ENCODE data around the gene MIEF1. TPM values are rescaled to one million over a fixed set of nuclear protein-coding genes. Genes with fewer than 3 reads are reported as not detected.

MIEF1 gene
- total RNA-seq: 10 to 100 TPM; 15.4 to 25.2 (median 18.7) TPM
- 10 to 100 TPM in 1 of 2 donors, 1 to 10 TPM in 1; 6.5 to 22.3 TPM for polyA plus RNA-seq
- long read RNA-seq, donor 1, full-length matches to known transcripts: 4 of 17 reads
- long read RNA-seq, donor 1, partial matches to known transcripts: 0 of 17 reads
- long read RNA-seq, donor 1, other reads (novel, unspliced or antisense): 13 of 17 reads
- long read RNA-seq, donor 2, full-length matches to known transcripts: 44 of 80 reads
- long read RNA-seq, donor 2, partial matches to known transcripts: 29 of 80 reads
- long read RNA-seq, donor 2, other reads (novel, unspliced or antisense): 7 of 80 reads
- long read RNA-seq, donor 3, full-length matches to known transcripts: 7 of 21 reads
- long read RNA-seq, donor 3, partial matches to known transcripts: 2 of 21 reads
- long read RNA-seq, donor 3, other reads (novel, unspliced or antisense): 12 of 21 reads

GRCh38 chr22:39502109-39502788 is at the start of gene MIEF1:
MIEF1 (plus strand) TSS chr22:39502290; CDS start chr22:39511295, 9,005 bp downstream.
- no peaks in the 10 kb centered on the region for H3K27me3 ChIP-seq
- peak within 1 kb of the TSS; percentile 63 to 96 (median 92) for H3K27ac ChIP-seq
- 0 to 3% (median 1%) methylated on average over 14 to 58 of the region's 58 CpGs for WGBS, 4 donors
- H3K4me1 ChIP-seq: peaks cover 14 to 68% (median 48%) of the 10 kb centered on the region in 12 donors
- ATAC-seq: peak; percentile 96 to 98 (median 97)
- TF ChIP-seq POLR2A (IDR thresholded peaks at IDR 0.05) (peak in 1 of 2 donors; percentile 41), CTCF (IDR thresholded peaks at IDR 0.05) (no peak)
- H3K4me3 ChIP-seq: peak within 1 kb of the TSS; percentile 76 to 100 (median 96)
- intact Hi-C loops (cut with DNase I): loop anchor here in 7 of 10 donors (1.0 to 10.0 kb wide), 6 partner anchors 17 to 105 kb away; partner anchors contain the start of genes ATF4 (in 3 of the 7) and TAB1 (in 2 of the 7)
- no peaks in the 10 kb centered on the region for H3K9me3 ChIP-seq
- peaks cover 5 to 36% (median 33%) of the 10 kb centered on the region in 9 donors for H3K36me3 ChIP-seq
- DNase-seq: peak; percentile 98 to 99 (median 98)

GRCh38 chr22:39452740-39453040 is 49.4 kb upstream of the MIEF1 start:
- Histone ChIP-seq H3K4me3 (no peak overlapping the region), H3K4me1 (peaks cover 0 to 15% (median 4%) of the 10 kb centered on the region in 12 donors), H3K36me3 (no peaks in the 10 kb centered on the region), H3K27ac (peak overlapping the region in 5 of 12 donors; percentile 6 to 43 (median 13)), H3K9me3 (no peaks in the 10 kb centered on the region), H3K27me3 (peaks cover 0 to 13% (median 0%) of the 10 kb centered on the region in 9 donors)
- DNase-seq: no peak
- TF ChIP-seq CTCF (IDR thresholded peaks at IDR 0.05): no peak
- TF ChIP-seq POLR2A (IDR thresholded peaks at IDR 0.05): no peak
- WGBS, 4 donors: 59 to 76% (median 69%) methylated on average over 6 of the region's 6 CpGs
- intact Hi-C loops (cut with DNase I): no loop called here
- peak in 2 of 4 donors; percentile 18 to 60 for ATAC-seq

GRCh38 chr22:39453765-39454378 is 48.2 kb upstream of the MIEF1 start:
- DNase-seq: no peak
- Histone ChIP-seq H3K36me3 (no peaks in the 10 kb centered on the region), H3K27ac (no peak overlapping the region), H3K9me3 (no peaks in the 10 kb centered on the region), H3K27me3 (peaks cover 0 to 25% (median 6%) of the 10 kb centered on the region in 9 donors), H3K4me1 (peaks cover 0 to 26% (median 6%) of the 10 kb centered on the region in 12 donors), H3K4me3 (no peak overlapping the region)
- ATAC-seq: no peak
- no peak for TF ChIP-seq CTCF (IDR thresholded peaks at IDR 0.05)
- no peak for TF ChIP-seq POLR2A (IDR thresholded peaks at IDR 0.05)
- intact Hi-C loops (cut with DNase I): no loop called here
- WGBS, 4 donors: 77 to 80% (median 77%) methylated on average over 8 to 9 of the region's 9 CpGs
